LHCN-M2 (cell line): Measurements from ENCODE around the gene NDUFS8. TPM values are rescaled to one million over a fixed set of nuclear protein-coding genes. Genes with fewer than 3 reads are reported as not detected.

Source experiments
- DNase-seq: peaks from one replicate; pipeline ENCODE4 v3.0.0-alpha.2; 2012; ENCODE audit warnings: low read depth
- total RNA-seq: library from RNA; depleted of rRNA; stranded (reverse); fragments of >200 nt; gene quantifications from 2 replicates; pipeline ENCODE4 v1.2.3, GENCODE V29; 2014; rRNA removed

NDUFS8 gene
- total RNA-seq, 1 experiment from 2014 or later: 171 TPM

- DNase-seq: no peak
Measured at GRCh38 chr11:68077617-68078582, 47.4 kb downstream of the NDUFS8 start.

DNA sequence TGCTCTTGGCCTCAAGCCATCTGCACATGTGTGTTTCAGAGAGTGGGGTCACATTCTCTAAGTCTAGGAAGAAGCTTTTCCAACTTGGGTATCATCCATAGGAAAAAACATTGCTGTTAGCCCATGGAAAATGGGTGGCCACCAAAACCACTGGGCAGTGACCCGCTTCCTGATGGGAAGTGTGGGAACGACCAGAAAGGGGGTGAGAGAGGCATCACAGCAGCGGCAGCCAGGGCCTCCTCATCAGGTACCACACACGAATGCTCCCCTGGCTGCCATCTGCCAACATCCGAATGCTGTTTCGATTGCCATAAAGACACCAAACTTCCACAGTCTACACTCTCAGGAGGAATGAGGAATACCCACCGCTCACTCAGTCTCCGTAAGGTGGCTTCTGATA is 50.4 kb downstream of the NDUFS8 start:
- DNase-seq: no peak

DNA sequence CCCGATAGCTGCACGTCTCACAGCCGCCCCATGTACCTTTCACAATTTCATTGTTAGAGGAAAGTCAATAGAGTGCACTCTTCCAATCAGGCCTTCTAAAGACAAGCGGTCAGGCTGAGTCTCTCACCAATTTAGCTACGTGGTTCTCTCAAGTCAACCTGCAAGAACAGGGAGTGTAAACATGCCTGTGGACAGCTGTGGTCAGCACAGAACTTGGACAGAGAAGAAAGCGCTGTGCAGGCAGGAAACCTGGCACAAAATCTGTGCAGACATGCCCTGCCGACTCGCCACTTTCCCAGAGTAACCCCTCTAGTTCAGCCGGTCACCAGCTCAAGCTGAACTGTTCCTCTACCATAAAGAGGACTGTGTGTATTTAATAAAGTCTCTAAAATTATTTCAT is 51.2 kb downstream of the NDUFS8 start:
- no peak for DNase-seq

- no peak for DNase-seq
Measured at GRCh38 chr11:68082481-68082880, 52.0 kb downstream of the NDUFS8 start.

- no peak for DNase-seq
Measured at GRCh38 chr11:68083517-68083916, 53.0 kb downstream of the NDUFS8 start.

Other genes starting within 250 kb of the NDUFS8 start
- 18.0 and 21.9 TPM in 2 replicates for gene UNC93B1, start 26.6 kb upstream of the NDUFS8 start, total RNA-seq
- gene ALDH3B1, start 20.4 kb upstream of the NDUFS8 start, total RNA-seq: 59.0 and 60.2 TPM in 2 replicates
- gene TCIRG1, start 8.3 kb downstream of the NDUFS8 start, total RNA-seq: 71.2 and 75.2 TPM in 2 replicates
- 6.0 and 10.4 TPM in 2 replicates for gene CHKA, start 90.7 kb downstream of the NDUFS8 start, total RNA-seq
- gene KMT5B, start 182.6 kb downstream of the NDUFS8 start, total RNA-seq: 13.0 and 19.0 TPM in 2 replicates
- gene C11orf24, start 241.3 kb downstream of the NDUFS8 start, total RNA-seq: 58.2 and 66.7 TPM in 2 replicates